ENCODE results near the gene HIP1R. TPM values are rescaled to one million over a fixed set of nuclear protein-coding genes. Genes with fewer than 3 reads are reported as not detected.

HIP1R gene
- total and polyA plus RNA-seq, 2 of the 4 experiments (the other 2 are of a cell fraction) = 13.8 to 18.5 TPM

DNA sequence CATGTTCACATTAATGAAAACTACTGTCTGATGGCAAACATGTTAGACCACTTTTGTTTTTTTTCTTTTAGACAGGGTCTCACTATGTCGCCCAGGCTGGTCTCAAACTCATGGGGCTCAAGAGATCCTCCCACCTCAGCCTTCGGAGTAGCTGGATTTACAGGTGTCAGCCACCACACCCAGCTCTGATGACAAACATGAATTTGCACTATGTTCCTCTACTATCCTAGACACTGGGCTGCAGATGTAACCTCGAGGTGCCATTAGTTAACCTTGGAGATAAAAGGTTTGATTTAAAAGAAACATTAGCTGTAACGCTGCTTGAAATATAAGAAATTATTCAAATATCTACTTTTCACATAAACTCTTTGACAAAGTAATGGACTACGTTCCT, 52.6 kb downstream of the HIP1R start:
- Histone ChIP-seq H3K23ac (ENCODE audit: low read depth, low read length) (no peak overlapping the region), H3K18ac (ENCODE audit: low read depth, low read length) (no peak overlapping the region), H3K9me1 (ENCODE audit: insufficient read depth, low read length) (peaks cover 34% of the 10 kb centered on the region), H3K4ac (ENCODE audit: low read depth, low read length) (no peak overlapping the region), H3K36me3 (ENCODE audit: control insufficient read depth, insufficient read depth, low read length) (no peaks in the 10 kb centered on the region), H2BK120ac (ENCODE audit: low read depth, low read length) (0 out of 2 replicates have a peak overlapping the region, but pooled peaks have one; percentile 20), H3K14ac (replicated peaks; ENCODE audit: low read depth, low read length) (no peak overlapping the region; the same call in 1 of the 2 replicates), H3K4me3 (ENCODE audit: insufficient read depth, low read depth, low read length) (no peak overlapping the region), H2AFZ (replicated peaks; ENCODE audit: low read length, poor library complexity) (no peak overlapping the region), H2AK9ac (replicated peaks; ENCODE audit: low read depth, low read length, poor library complexity) (no peak overlapping the region), H2AK5ac (ENCODE audit: low read depth, low read length) (peak overlapping the region; percentile 59; the same call in 1 of the 2 replicates), H3K4me2 (ENCODE audit: low read depth, low read length) (no peak overlapping the region; the same call in 1 of the 2 replicates), H3K56ac (ENCODE audit: extremely low read depth, insufficient read depth, low read length) (no peak overlapping the region), H3K4me1 (ENCODE audit: control insufficient read depth, insufficient read depth, low read length) (peaks cover 32% of the 10 kb centered on the region), H3K27me3 (ENCODE audit: control insufficient read depth, insufficient read depth, low read length) (no peaks in the 10 kb centered on the region), H3K9me3 (ENCODE audit: control insufficient read depth, insufficient read depth, low read length) (no peaks in the 10 kb centered on the region), H2BK5ac (ENCODE audit: low read depth, low read length, poor library complexity, severe bottlenecking) (peak overlapping the region; percentile 69), H3K79me1 (ENCODE audit: low read depth in 1 of 2, low read length in 2 of 2) (peaks cover 19 to 85% of the 10 kb centered on the region in 2 experiments; a peak in 3 of 4 replicates), H4K91ac (ENCODE audit: insufficient read depth, low read depth, low read length) (no peak overlapping the region), H4K8ac (ENCODE audit: low read depth in 2 of 2, low read length in 2 of 2) (no peak overlapping the region), H4K20me1 (ENCODE audit: insufficient read depth, low read length) (peaks cover 83% of the 10 kb centered on the region), H2BK15ac (ENCODE audit: low read depth, low read length) (peak overlapping the region; percentile 57), H2BK20ac (ENCODE audit: low read depth, low read length) (0 out of 2 replicates have a peak overlapping the region, but pooled peaks have one; percentile 17), H3K27ac (ENCODE audit: insufficient read depth, low read length) (no peak overlapping the region), H3K9ac (ENCODE audit: low read depth, low read length) (no peak overlapping the region), H4K5ac (ENCODE audit: low read depth, low read length) (no peak overlapping the region)
- POLR2A ChIA-PET (ENCODE audit: unreplicated experiment) = no interaction called here
- CTCF ChIA-PET = interaction anchor here (0.9 to 1.1 kb wide), 2 partner anchors 16 to 28 kb away, joined by 3 to 4 read pairs; no protein-coding TSS in a partner anchor
- ATAC-seq (ENCODE audit: low read depth) (no peak), DNase-seq (no peak)
- no peak for TF ChIP-seq CHD1 (IDR thresholded peaks at IDR 0.05; ENCODE audit: low read depth, low read length)
- no peak for TF ChIP-seq NFE2L2 (IDR thresholded peaks at IDR 0.05; ENCODE audit: low read depth, low read length)
- no peak for TF ChIP-seq BHLHE40 (IDR thresholded peaks at IDR 0.05; ENCODE audit: low read depth, low read length)
- no peak for TF ChIP-seq SMC3 (IDR thresholded peaks at IDR 0.05; ENCODE audit: low read depth, low read length)
- in situ Hi-C loops (cut with MboI; ENCODE audit: low sequenced_read_pairs) = no loop called here
- dilution Hi-C loops (cut with HindIII; ENCODE audit: low sequenced_read_pairs, unreplicated experiment) = no loop called here
- intact Hi-C loops (cut with micrococcal nuclease) = no loop called here
- WGBS, 2 experiments (ENCODE audit: extremely low coverage in 2 of 2, insufficient read length in 1 of 2) = 100% methylated on average over 1 of the region's 5 CpGs; no CpG with 5 or more reads in 1 of the 2 experiments
- BruUV-seq (replicated peaks) = no TSS peak

Data from IMR-90 (cell line).